CD8-positive, alpha-beta memory T cell (primary cell): ENCODE data around the gene GUF1. TPM values are rescaled to one million over a fixed set of nuclear protein-coding genes. Genes with fewer than 3 reads are reported as not detected.

Experiments
- CTCF ChIA-PET: fragments of 350-600 bp; sonication (Branson Sonifier 250); formaldehyde crosslinking; loops from one replicate; lab custom pipeline; 2021; ENCODE audit warnings: antibody characterized with exemption; lab: Charles Lee
- POLR2A ChIA-PET: fragments of 350-600 bp; sonication (Branson Sonifier 250); formaldehyde crosslinking; loops from one replicate; lab custom pipeline; 2021; ENCODE audit warnings: antibody characterized with exemption; lab: Charles Lee
- DNase-seq, 5 donors: peaks; one replicate each; pipeline versions ENCODE4 v3.0.0 to v3.0.0-alpha.2; 2020 to 2022; ENCODE audit warnings: mixed read lengths in 1 of 5
- H3K27ac ChIP-seq: one replicate; pipeline ENCODE4 v1.7.0; 2013; ENCODE audit warnings: low read depth, mild to moderate bottlenecking, low read length, moderate library complexity
- H3K27me3 ChIP-seq: 2 replicates; pipeline ENCODE4 v1.7.0; 2013; ENCODE audit warnings: low read length, mild to moderate bottlenecking; ENCODE audit not compliant: insufficient read depth, poor library complexity, severe bottlenecking
- H3K36me3 ChIP-seq: 2 replicates; pipeline ENCODE4 v1.7.0; 2013; ENCODE audit warnings: mild to moderate bottlenecking, low read length, moderate library complexity; ENCODE audit not compliant: insufficient read depth
- H3K4me1 ChIP-seq: 2 replicates; pipeline ENCODE4 v1.7.0; 2013; ENCODE audit warnings: mild to moderate bottlenecking, low read length, moderate library complexity; ENCODE audit not compliant: insufficient read depth
- H3K4me3 ChIP-seq: 2 replicates; pipeline ENCODE4 v1.7.0; 2013; ENCODE audit warnings: mild to moderate bottlenecking, low read length
- H3K9me3 ChIP-seq: 2 replicates; pipeline ENCODE4 v1.7.0; 2013; ENCODE audit warnings: mild to moderate bottlenecking, low read length
- H3K27ac Mint-ChIP-seq, 8 donors: one replicate each; pipeline ENCODE4 v1.8.0; 2020 to 2021; ENCODE audit warnings: mixed read lengths in 8 of 8, mild to moderate bottlenecking in 6 of 8, inconsistent platforms in 3 of 8, moderate library complexity in 3 of 8
- H3K27me3 Mint-ChIP-seq, 2 donors: one replicate each; pipeline ENCODE4 v1.8.0; 2020 to 2021; ENCODE audit warnings: mixed read lengths in 2 of 2, mild to moderate bottlenecking in 1 of 2, moderate library complexity in 1 of 2
- H3K36me3 Mint-ChIP-seq, 3 donors: one replicate each; pipeline ENCODE4 v1.8.0; 2020 to 2021; ENCODE audit warnings: mixed read lengths in 3 of 3, inconsistent platforms in 1 of 3, mild to moderate bottlenecking in 1 of 3
- H3K4me1 Mint-ChIP-seq, 3 donors: one replicate each; pipeline ENCODE4 v1.8.0; 2020 to 2021; ENCODE audit warnings: mixed read lengths in 3 of 3, inconsistent platforms in 1 of 3, mild to moderate bottlenecking in 1 of 3
- H3K4me3 Mint-ChIP-seq, 7 donors: one replicate each; pipeline ENCODE4 v1.8.0; 2020 to 2021; ENCODE audit warnings: mixed read lengths in 7 of 7, mild to moderate bottlenecking in 6 of 7, moderate library complexity in 4 of 7, inconsistent platforms in 2 of 7
- H3K9me3 Mint-ChIP-seq, 5 donors: one replicate each; pipeline ENCODE4 v1.8.0; 2020 to 2022; ENCODE audit warnings: mixed read lengths in 5 of 5, mild to moderate bottlenecking in 3 of 5, moderate library complexity in 2 of 5, inconsistent platforms in 1 of 5
- polyA plus RNA-seq: library from polyadenylated mRNA; unstranded; fragments of 300-500 nt; fragmentation: Illumina TruSeq; gene quantifications from one replicate; pipeline ENCODE4 v1.2.3, GENCODE V29; 2021
- total RNA-seq, 2 experiments: library from RNA; stranded (reverse); gene quantifications; one replicate each; pipeline ENCODE4 v1.2.3, GENCODE V29; 2021

The GUF1 gene
- total and polyA plus RNA-seq, 3 experiments from 2014 or later = 8.7 to 43.0 (median 41.3) TPM

- Histone ChIP-seq H3K4me3 (no peak overlapping the region), H3K27me3 (no peaks in the 10 kb centered on the region), H3K9me3 (no peaks in the 10 kb centered on the region), H3K36me3 (no peaks in the 10 kb centered on the region), H3K27ac (no peak overlapping the region), H3K4me1 (no peaks in the 10 kb centered on the region)
- H3K9me3 Mint-ChIP-seq = no peaks in the 10 kb centered on the region
- ChIA-PET POLR2A (no interaction called here), CTCF (no interaction called here)
- H3K4me3 Mint-ChIP-seq = no peak overlapping the region
- no peak overlapping the region for H3K27ac Mint-ChIP-seq
- DNase-seq = no peak
- peaks cover 7 to 25% of the 10 kb centered on the region in 2 donors for H3K27me3 Mint-ChIP-seq
- no peaks in the 10 kb centered on the region for H3K4me1 Mint-ChIP-seq
- H3K36me3 Mint-ChIP-seq = no peaks in the 10 kb centered on the region
These were observed 17.8 kb upstream of the GUF1 start for GRCh38 chr4:44660396-44660795.

GRCh38 chr4:44661940-44662622, 16.1 kb upstream of the GUF1 start:
- no peak overlapping the region for H3K4me3 ChIP-seq
- no peaks in the 10 kb centered on the region for H3K36me3 Mint-ChIP-seq
- no peak overlapping the region for H3K27ac ChIP-seq
- ChIA-PET CTCF (no interaction called here), POLR2A (no interaction called here)
- no peaks in the 10 kb centered on the region for H3K27me3 ChIP-seq
- no peaks in the 10 kb centered on the region for H3K4me1 Mint-ChIP-seq
- H3K4me1 ChIP-seq = no peaks in the 10 kb centered on the region
- H3K9me3 Mint-ChIP-seq = no peaks in the 10 kb centered on the region
- H3K4me3 Mint-ChIP-seq = no peak overlapping the region
- no peak overlapping the region for H3K27ac Mint-ChIP-seq
- H3K9me3 ChIP-seq = no peaks in the 10 kb centered on the region
- H3K27me3 Mint-ChIP-seq = peaks cover 4 to 23% of the 10 kb centered on the region in 2 donors
- no peaks in the 10 kb centered on the region for H3K36me3 ChIP-seq
- no peak for DNase-seq

- no peak overlapping the region for H3K4me3 Mint-ChIP-seq
- Histone ChIP-seq H3K36me3 (no peaks in the 10 kb centered on the region), H3K27me3 (no peaks in the 10 kb centered on the region), H3K27ac (no peak overlapping the region), H3K4me3 (no peak overlapping the region), H3K9me3 (no peaks in the 10 kb centered on the region), H3K4me1 (no peaks in the 10 kb centered on the region)
- ChIA-PET CTCF (no interaction called here), POLR2A (no interaction called here)
- H3K9me3 Mint-ChIP-seq = no peaks in the 10 kb centered on the region
- H3K4me1 Mint-ChIP-seq = no peaks in the 10 kb centered on the region
- no peak overlapping the region for H3K27ac Mint-ChIP-seq
- H3K36me3 Mint-ChIP-seq = no peaks in the 10 kb centered on the region
- peaks cover 4 to 23% of the 10 kb centered on the region in 2 donors for H3K27me3 Mint-ChIP-seq
- no peak for DNase-seq
These were observed 15.6 kb upstream of the GUF1 start for GRCh38 chr4:44662623-44663005.

GRCh38 chr4:44663539-44664263, 14.5 kb upstream of the GUF1 start:
- Histone ChIP-seq H3K27me3 (no peaks in the 10 kb centered on the region), H3K36me3 (no peaks in the 10 kb centered on the region), H3K4me3 (no peak overlapping the region), H3K27ac (no peak overlapping the region), H3K4me1 (no peaks in the 10 kb centered on the region), H3K9me3 (no peaks in the 10 kb centered on the region)
- Mint-ChIP-seq H3K36me3 (no peaks in the 10 kb centered on the region), H3K4me3 (no peak overlapping the region), H3K27ac (no peak overlapping the region), H3K4me1 (no peaks in the 10 kb centered on the region), H3K27me3 (peaks cover 5 to 21% of the 10 kb centered on the region in 2 donors), H3K9me3 (no peaks in the 10 kb centered on the region)
- no peak for DNase-seq
- CTCF ChIA-PET = no interaction called here
- POLR2A ChIA-PET = no interaction called here

GRCh38 chr4:44668526-44668925, 9.7 kb upstream of the GUF1 start:
- no peaks in the 10 kb centered on the region for H3K4me1 ChIP-seq
- ChIA-PET CTCF (interaction anchor here (1.1 kb wide), 1 partner anchor 11 kb away, joined by 3 read pairs; no protein-coding TSS in a partner anchor), POLR2A (no interaction called here)
- no peak overlapping the region for H3K4me3 ChIP-seq
- H3K27ac ChIP-seq = no peak overlapping the region
- Mint-ChIP-seq H3K27ac (no peak overlapping the region), H3K9me3 (no peaks in the 10 kb centered on the region), H3K4me1 (no peaks in the 10 kb centered on the region), H3K4me3 (no peak overlapping the region), H3K36me3 (no peaks in the 10 kb centered on the region), H3K27me3 (peaks cover 7 to 33% of the 10 kb centered on the region in 2 donors)
- no peaks in the 10 kb centered on the region for H3K36me3 ChIP-seq
- no peaks in the 10 kb centered on the region for H3K27me3 ChIP-seq
- DNase-seq = no peak
- no peaks in the 10 kb centered on the region for H3K9me3 ChIP-seq

- ChIA-PET POLR2A (no interaction called here), CTCF (no interaction called here)
- Histone ChIP-seq H3K4me3 (no peak overlapping the region), H3K9me3 (no peaks in the 10 kb centered on the region), H3K27me3 (no peaks in the 10 kb centered on the region), H3K4me1 (no peaks in the 10 kb centered on the region), H3K36me3 (no peaks in the 10 kb centered on the region), H3K27ac (no peak overlapping the region)
- DNase-seq = no peak
- H3K4me3 Mint-ChIP-seq = no peak overlapping the region
- no peak overlapping the region for H3K27ac Mint-ChIP-seq
- peaks cover 7 to 33% of the 10 kb centered on the region in 2 donors for H3K27me3 Mint-ChIP-seq
- H3K9me3 Mint-ChIP-seq = no peaks in the 10 kb centered on the region
- H3K4me1 Mint-ChIP-seq = no peaks in the 10 kb centered on the region
- H3K36me3 Mint-ChIP-seq = no peaks in the 10 kb centered on the region
These were observed 7.6 kb upstream of the GUF1 start for GRCh38 chr4:44670506-44671199.

GRCh38 chr4:44671636-44672035, 6.6 kb upstream of the GUF1 start:
- no peak overlapping the region for H3K27ac ChIP-seq
- no peak for DNase-seq
- Mint-ChIP-seq H3K4me3 (no peak overlapping the region), H3K4me1 (peaks cover under 1 to 2% (median 1%) of the 10 kb centered on the region in 3 donors), H3K27me3 (peaks cover 7 to 33% of the 10 kb centered on the region in 2 donors), H3K9me3 (no peaks in the 10 kb centered on the region), H3K27ac (no peak overlapping the region), H3K36me3 (no peaks in the 10 kb centered on the region)
- H3K4me1 ChIP-seq = no peaks in the 10 kb centered on the region
- no peaks in the 10 kb centered on the region for H3K9me3 ChIP-seq
- no peak overlapping the region for H3K4me3 ChIP-seq
- H3K27me3 ChIP-seq = no peaks in the 10 kb centered on the region
- H3K36me3 ChIP-seq = no peaks in the 10 kb centered on the region
- CTCF ChIA-PET = no interaction called here
- POLR2A ChIA-PET = no interaction called here

GRCh38 chr4:44674471-44674870, 3.7 kb upstream of the GUF1 start:
- Histone ChIP-seq H3K27me3 (no peaks in the 10 kb centered on the region), H3K4me3 (no peak overlapping the region), H3K36me3 (no peaks in the 10 kb centered on the region), H3K27ac (no peak overlapping the region), H3K9me3 (no peaks in the 10 kb centered on the region), H3K4me1 (peaks cover 14% of the 10 kb centered on the region)
- Mint-ChIP-seq H3K27me3 (peaks cover 7 to 18% of the 10 kb centered on the region in 2 donors), H3K4me3 (no peak overlapping the region), H3K27ac (no peak overlapping the region), H3K9me3 (no peaks in the 10 kb centered on the region), H3K4me1 (peaks cover 18 to 24% (median 22%) of the 10 kb centered on the region in 3 donors), H3K36me3 (peaks cover 0 to 12% (median 0%) of the 10 kb centered on the region in 3 donors)
- DNase-seq = no peak
- ChIA-PET POLR2A (no interaction called here), CTCF (no interaction called here)
